ENCODE results near the gene FAM170B.

The FAM170B gene

GRCh38 chr10:49168831-49169500, 35.1 kb upstream of the FAM170B start:
- DNase-seq: no peak

DNA sequence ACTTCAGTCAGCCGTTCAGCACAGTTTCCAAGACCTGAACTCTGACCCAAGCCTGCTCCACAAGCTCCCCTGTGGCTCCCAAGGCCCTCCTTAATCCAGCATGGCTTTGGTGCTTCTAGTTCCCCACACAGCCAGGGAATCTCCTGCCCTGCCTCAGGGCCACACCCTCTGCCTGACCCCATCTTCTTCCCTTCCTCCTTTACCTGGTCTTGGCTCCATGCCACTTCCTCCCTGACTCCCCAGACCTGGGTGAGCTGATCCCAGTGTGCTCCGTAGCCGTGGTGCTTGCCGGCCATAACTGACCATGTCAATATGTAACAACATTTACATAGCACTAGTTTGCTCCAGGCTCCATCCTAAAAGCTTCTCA, 34.3 kb upstream of the FAM170B start:
- DNase-seq: no peak

DNA sequence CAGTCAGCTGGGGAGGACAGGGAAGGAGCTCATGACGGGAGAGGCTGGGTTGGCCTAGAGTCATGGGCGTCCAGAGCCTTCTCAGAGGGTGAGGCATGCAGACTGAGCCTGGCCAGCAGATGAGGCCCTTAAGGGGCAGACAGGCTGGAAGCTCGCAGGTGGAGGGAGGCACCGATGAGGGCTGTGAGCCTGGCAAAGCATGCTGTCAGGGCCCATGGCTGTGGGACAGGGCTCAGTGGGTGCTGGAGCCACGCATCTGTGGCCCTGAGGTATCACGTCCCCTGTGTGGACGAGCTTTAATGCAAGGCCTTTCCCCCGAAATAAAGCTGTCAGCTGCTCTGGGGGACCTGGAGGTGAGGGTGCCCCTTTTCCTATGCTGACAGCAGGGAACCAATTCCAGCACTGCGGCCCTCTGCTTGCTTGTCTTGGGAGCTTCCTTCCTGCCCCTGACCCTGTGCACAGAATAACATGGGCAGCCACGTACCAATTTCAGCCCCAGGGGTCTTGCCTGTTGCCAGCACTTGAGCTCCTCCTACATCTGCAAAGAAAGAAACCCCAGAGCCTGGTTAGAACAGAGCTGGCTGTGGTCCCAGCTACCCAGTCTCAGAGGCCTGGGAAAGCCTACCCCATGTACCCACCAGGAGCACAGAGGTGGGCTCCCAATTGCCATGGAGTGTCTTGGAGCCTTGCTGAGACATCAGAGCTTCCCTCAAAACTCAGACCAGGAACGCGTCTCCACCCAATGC, 33.8 kb upstream of the FAM170B start:
- DNase-seq: no peak

- no peak for DNase-seq
Observed at GRCh38 chr10:49166484-49167400, 32.9 kb upstream of the FAM170B start.

DNA sequence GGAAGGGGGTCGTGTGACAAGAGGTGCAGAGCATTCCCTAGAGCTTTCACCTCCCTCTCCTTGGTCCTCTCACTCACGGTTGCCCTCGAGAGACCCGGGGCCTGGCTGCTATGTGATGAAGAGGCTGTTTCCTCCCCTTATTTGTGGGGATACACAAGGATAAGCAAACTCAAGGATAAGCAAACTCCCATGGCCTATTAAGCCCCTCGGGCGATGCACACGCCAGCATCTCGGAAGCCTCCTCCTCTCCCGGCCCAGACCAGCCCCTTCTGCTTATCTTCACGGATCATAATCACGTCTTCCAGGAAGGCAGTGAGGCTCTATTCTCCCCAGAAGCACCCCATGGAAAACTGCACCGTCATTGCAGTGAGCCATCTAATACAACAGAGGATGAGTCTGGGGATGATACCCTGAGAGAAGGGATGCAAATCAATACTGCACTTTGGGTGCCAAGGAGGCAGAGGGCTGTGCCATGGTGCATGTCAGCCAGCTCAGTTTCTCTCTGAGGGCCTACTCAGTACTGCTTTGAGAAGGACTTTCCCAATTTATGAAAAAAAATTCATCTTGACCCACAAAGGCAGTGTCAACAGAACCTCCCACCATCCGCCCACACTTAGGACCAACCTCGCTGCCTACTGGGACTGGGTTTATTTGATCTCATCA, 32.1 kb upstream of the FAM170B start:
- DNase-seq: no peak

GRCh38 chr10:49165259-49165658, 31.4 kb upstream of the FAM170B start:
- DNase-seq: no peak

DNA sequence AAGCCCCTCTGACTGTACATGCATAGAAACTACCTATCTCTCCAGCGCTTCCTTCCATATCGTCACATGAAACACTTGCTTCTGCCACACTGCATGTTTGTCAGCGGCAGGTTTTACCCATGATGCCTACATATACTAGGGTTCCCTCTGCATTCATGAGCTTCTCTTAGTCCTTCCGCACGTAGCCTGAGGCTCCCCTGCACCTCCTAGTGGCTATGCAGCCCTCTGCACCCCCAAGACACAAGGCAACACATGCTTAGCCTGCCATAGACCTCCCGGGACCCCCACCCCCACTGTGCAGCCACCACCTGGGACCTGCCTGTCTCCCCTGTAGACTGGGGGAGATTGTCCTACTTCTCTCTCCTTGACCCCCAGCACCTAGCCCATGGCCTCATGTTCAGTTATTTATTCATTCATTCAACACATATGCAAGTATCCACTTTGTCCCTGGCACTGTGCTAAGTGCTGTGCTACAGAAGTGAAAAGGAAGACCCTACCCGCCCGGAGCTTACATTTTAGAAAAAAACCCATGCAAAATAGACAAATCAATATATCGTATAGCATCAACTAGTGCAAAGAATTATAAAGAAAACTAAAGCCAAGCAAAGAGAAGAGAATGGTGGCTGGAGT, 30.9 kb upstream of the FAM170B start:
- peak in 1 of 2 experiments; percentile 1 for DNase-seq

- DNase-seq: no peak
Observed at GRCh38 chr10:49163741-49164140, 29.9 kb upstream of the FAM170B start.

GRCh38 chr10:49162761-49163310, 29.0 kb upstream of the FAM170B start:
- DNase-seq: no peak

DNA sequence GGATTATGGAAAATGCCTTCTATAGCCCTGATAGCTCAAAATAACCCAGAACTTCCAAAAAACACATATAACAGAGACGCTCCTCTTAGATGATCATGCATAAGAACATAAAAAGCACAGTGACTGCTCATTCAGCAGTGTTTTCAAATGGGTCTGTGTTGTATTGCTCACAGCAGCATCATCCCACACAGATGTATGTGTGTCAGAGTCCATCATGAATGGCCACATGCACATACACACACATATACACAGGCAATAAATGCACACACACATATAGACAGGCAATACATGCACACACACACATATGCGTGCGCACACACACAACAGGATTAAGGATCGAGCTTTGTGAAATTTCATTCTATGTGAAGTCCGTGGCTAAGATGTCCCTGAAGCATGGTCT, 28.2 kb upstream of the FAM170B start:
- DNase-seq: no peak

DNA sequence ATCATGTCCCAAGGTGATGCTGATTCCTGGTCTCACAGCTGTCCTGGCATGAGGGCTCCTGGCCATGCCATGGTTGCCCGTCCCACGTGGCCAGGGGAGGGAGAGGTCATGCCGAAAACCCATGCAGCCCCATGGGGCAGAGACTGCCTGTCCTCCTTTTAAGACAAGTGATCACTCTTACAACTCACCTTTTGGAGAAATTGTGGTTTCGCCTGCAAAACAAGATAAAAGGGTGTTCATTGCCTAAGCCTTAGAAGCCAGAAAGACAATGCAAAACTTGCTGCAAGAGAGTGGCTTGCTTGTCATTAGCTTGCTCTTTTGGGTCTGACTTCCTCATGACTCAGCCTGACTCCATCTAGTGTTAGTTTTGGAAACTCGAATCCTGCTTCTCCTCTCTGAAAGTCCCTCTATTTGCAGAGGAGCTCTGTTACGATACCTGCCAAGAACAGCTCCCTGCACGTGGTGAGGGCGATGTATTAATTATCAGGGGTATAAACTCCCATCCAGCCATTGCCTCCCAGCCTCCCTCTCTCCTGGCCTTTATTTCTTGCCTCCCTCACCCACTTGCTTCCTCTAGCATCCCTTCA, 27.7 kb upstream of the FAM170B start:
- DNase-seq: peak in 1 of 2 experiments; percentile 0

DNA sequence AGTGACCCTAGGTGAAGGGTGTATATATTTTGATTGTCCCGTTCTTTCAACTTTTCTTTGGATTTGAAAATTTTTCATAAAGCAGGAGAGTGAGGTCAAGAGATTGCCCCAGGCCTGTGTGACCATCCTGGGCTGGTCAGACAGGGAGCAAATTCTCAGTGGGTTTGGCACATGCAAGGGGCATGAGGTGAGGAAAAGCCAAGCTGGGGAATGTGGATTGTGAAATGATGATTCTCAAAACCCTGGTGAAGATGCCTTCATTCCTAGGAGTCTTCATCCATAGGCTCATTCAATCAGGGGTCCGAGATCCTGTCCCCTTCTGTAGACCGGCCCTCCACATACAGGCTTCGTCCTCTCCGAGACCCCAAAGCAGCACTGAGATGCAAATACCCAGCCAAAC, 27.0 kb upstream of the FAM170B start:
- DNase-seq: no peak

DNA sequence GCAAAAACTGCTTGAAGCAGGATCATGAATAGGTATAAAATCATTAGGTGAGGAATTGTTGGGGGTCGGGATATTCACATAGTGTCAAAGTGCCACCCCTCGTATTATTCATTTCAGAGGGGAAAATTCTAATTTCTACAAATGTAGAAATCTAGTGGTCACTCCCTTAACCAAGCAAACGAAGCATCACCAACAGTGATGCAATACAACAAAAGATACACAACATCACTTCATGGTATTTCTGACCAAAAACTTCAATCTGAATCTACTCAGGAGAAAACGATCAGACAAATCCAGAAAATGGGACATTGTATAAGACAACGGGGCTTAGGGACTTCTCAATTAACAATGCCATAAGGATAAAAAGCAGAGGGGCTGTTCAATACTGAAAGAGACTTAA, 26.3 kb upstream of the FAM170B start:
- no peak for DNase-seq

DNA sequence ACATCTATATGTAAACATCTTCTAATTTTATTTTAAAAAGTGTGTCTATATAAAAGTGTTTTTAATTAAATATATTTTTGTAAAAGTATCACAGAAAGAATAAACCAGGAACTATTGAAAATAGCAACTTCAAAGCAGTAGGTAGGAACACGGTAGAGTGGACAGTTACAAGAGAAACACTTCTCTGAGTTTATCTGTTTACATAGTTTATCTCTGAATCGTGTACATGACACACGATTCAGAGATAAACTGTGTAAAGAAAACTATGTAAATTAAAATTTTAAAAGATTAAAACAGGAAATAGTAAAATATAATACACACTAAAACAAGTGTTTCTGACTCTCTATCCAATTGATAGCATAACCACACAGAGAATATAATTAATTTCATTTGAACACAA, 25.1 kb upstream of the FAM170B start:
- DNase-seq: no peak

DNA sequence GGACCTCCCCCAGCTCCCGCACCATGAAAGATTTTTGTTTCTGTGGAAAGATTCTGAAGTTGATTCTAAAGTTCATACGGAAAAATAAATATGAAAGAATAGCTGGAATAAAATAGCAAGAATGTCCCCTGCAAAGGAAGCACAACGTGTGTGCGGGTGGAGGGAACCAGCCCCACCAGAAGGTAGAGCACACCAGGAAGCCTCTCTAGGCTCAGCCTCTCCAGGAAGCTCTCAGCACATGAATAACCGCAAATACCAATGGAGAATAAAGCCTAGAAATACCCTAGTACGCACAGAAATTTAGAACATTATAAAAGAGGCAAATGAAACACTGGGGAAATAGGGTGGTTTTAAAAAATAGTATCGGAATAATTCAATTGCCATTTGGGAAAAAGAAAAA, 24.6 kb upstream of the FAM170B start:
- DNase-seq: no peak

DNA sequence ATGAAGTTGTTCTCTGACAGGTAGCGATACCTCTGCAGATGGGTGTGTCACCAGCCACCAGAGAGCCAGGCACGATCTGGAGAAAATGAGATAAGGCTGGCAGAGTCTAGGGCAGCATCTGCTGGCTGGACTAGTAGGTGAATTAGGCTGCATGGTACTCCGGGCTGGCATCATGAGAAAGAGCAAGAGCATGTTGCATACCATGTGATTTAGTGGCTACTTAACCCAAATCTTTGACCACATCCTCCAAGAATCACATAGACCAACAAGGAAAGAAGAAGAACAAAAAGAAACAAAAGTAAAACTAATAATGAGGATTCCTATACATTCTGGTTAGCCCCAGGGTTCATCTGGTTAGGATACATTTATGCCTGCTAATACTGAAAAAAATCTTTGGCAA, 23.4 kb upstream of the FAM170B start:
- DNase-seq: no peak

DNA sequence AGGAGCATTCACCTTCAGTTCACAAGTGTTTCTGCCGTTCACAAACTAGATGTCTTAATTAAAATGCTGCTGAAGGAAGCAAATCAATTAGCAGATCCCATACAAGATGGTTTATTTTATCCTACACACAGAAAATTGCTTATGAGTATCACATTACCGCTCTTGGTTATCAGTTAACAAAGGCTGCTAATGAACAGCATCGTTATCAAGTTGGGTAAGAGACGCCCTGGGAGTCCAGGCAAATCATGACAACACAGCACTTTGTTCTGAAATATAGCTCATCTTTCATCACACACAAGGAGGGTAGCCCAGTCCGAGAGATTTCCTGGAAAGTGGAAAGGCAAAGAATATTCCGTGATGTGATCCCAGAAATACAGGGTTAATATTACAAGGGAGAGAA, 20.8 kb upstream of the FAM170B start:
- no peak for DNase-seq

GRCh38 chr10:49153971-49154370, 20.1 kb upstream of the FAM170B start:
- DNase-seq: no peak

GRCh38 chr10:49153115-49153514, 19.3 kb upstream of the FAM170B start:
- no peak for DNase-seq

- DNase-seq: no peak
Observed at GRCh38 chr10:49152663-49153062, 18.8 kb upstream of the FAM170B start.

- no peak for DNase-seq
Observed at GRCh38 chr10:49152037-49152436, 18.2 kb upstream of the FAM170B start.

GRCh38 chr10:49151481-49151880, 17.7 kb upstream of the FAM170B start:
- no peak for DNase-seq

All from NCI-H524 (cell line).